HEK293T (cell line): ENCODE results near the gene PIK3R5.

Experiments used
- BHLHE40 ChIP-seq: fragments of 450-650 bp; IDR thresholded peaks from 2 replicates; pipeline ENCODE4 v1.6.1; 2016; ENCODE audit warnings: mild to moderate bottlenecking, moderate library complexity, borderline replicate concordance
- ELF4 ChIP-seq: fragments of 450-650 bp; IDR thresholded peaks from 2 replicates; pipeline ENCODE4 v1.6.1; 2017; ENCODE audit warnings: antibody characterized with exemption
- FOXA1 ChIP-seq: fragments of 450-650 bp; IDR thresholded peaks from 2 replicates; pipeline ENCODE4 v1.6.1; 2016; ENCODE audit warnings: mild to moderate bottlenecking
- FOXK2 ChIP-seq: fragments of 450-650 bp; IDR thresholded peaks from 2 replicates; pipeline ENCODE4 v1.6.1; 2016; ENCODE audit warnings: mild to moderate bottlenecking
- FOXM1 ChIP-seq: fragments of 450-650 bp; IDR thresholded peaks from 2 replicates; pipeline ENCODE4 v1.6.1; 2017; ENCODE audit warnings: mild to moderate bottlenecking, borderline replicate concordance
- HDGF ChIP-seq: fragments of 450-650 bp; IDR thresholded peaks from 2 replicates; pipeline ENCODE4 v1.6.1; 2017; ENCODE audit warnings: antibody characterized with exemption, borderline replicate concordance
- L3MBTL2 ChIP-seq: fragments of 450-650 bp; conservative IDR thresholded peaks from 2 replicates; pipeline ENCODE4 v1.6.1; 2016; ENCODE audit warnings: mild to moderate bottlenecking
- LEF1 ChIP-seq: fragments of 450-650 bp; IDR thresholded peaks from 2 replicates; pipeline ENCODE4 v1.6.1; 2017; ENCODE audit warnings: mild to moderate bottlenecking, borderline replicate concordance
- NFRKB ChIP-seq: fragments of 450-650 bp; IDR thresholded peaks from 2 replicates; pipeline ENCODE4 v1.6.1; 2016; ENCODE audit warnings: mild to moderate bottlenecking, moderate library complexity
- SP1 ChIP-seq: fragments of 450-650 bp; IDR thresholded peaks from 2 replicates; pipeline ENCODE4 v1.6.1; 2017
- SUZ12 ChIP-seq: fragments of 450-650 bp; IDR thresholded peaks from 2 replicates; pipeline ENCODE4 v1.6.1; 2016; ENCODE audit warnings: mild to moderate bottlenecking
- TF ChIP-seq, protein P1 (sequence below): fragments of 450-650 bp; IDR thresholded peaks from 2 replicates; pipeline ENCODE4 v1.6.1; 2016

- TF ChIP-seq BHLHE40 (no peak), SUZ12 (no peak), HDGF (no peak), FOXM1 (no peak), LEF1 (no peak), SP1 (no peak), FOXA1 (no peak), ELF4 (no peak), FOXK2 (no peak), NFRKB (no peak), L3MBTL2 (no peak)
- TF ChIP-seq, protein P1, sequence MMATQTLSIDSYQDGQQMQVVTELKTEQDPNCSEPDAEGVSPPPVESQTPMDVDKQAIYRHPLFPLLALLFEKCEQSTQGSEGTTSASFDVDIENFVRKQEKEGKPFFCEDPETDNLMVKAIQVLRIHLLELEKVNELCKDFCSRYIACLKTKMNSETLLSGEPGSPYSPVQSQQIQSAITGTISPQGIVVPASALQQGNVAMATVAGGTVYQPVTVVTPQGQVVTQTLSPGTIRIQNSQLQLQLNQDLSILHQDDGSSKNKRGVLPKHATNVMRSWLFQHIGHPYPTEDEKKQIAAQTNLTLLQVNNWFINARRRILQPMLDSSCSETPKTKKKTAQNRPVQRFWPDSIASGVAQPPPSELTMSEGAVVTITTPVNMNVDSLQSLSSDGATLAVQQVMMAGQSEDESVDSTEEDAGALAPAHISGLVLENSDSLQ, result no peak
These were observed 34.9 kb downstream of the PIK3R5 start for GRCh38 chr17:8930649-8931048.
